Peyer's patch (tissue), 4 donors: ENCODE measurements around the gene TSGA10IP.
A peak's percentile ranks its signal among the peaks of the same experiment; 100 is the strongest.

Experiments
- CTCF ChIP-seq, 6 experiments: fragments of 450-650 bp in 4 of 6; fragments of 200-600 bp in 2 of 6; sonication (generic) in 1 of 6; IDR thresholded peaks; one replicate each; pipeline ENCODE4 v1.5.1; 2017 to 2019; ENCODE audit warnings: antibody characterized with exemption in 6 of 6, mild to moderate bottlenecking in 3 of 6, moderate library complexity in 1 of 6
- POLR2A ChIP-seq, 2 donors: fragments of 450-650 bp; IDR thresholded peaks; one replicate each; pipeline ENCODE4 v1.5.1; 2017; ENCODE audit warnings: antibody characterized with exemption in 2 of 2, mild to moderate bottlenecking in 2 of 2, moderate library complexity in 2 of 2

GRCh38 chr11:65918211-65919140 lies 26.8 kb upstream of the TSGA10IP start, which contains the start of gene C11orf68:
- TF ChIP-seq POLR2A (IDR thresholded peaks at IDR 0.05) (peak in 1 of 2 donors; percentile 12), CTCF (IDR thresholded peaks at IDR 0.05) (no peak)
